ENCODE results near the gene ZNF570.

The ZNF570 gene

GRCh38 chr19:37511821-37512220 lies 42.7 kb downstream of the ZNF570 start:
- Mint-ChIP-seq H3K27ac (no peak overlapping the region), H3K4me3 (no peak overlapping the region), H3K36me3 (peaks cover 75% of the 10 kb centered on the region), H3K9me3 (peaks cover 12% of the 10 kb centered on the region), H3K27me3 (no peaks in the 10 kb centered on the region), H3K4me1 (no peaks in the 10 kb centered on the region)
- ATAC-seq = no peak

DNA sequence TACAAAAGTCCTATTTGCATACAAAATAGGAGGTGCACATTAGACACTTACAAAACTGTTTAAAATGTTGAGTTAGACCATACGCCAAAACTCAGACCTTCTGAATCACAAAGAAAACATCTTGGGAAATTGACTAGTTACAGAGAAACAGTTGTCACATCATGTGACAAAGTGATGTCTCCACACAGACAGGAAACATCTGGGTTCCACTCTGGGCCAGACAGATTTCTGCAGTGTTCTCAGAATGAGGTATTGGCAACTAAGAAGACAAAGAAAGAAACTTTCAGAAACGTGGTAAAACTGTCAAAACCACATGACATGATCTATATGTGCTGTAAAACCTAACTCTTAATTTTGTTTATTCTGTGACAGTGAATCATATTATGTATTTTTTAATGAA lies 44.2 kb downstream of the ZNF570 start:
- Mint-ChIP-seq H3K36me3 (peaks cover 91% of the 10 kb centered on the region), H3K27ac (no peak overlapping the region), H3K4me3 (no peak overlapping the region), H3K9me3 (peaks cover 14% of the 10 kb centered on the region), H3K27me3 (no peaks in the 10 kb centered on the region), H3K4me1 (no peaks in the 10 kb centered on the region)
- ATAC-seq = no peak

GRCh38 chr19:37519890-37520289 lies 50.7 kb downstream of the ZNF570 start:
- H3K4me1 Mint-ChIP-seq = no peaks in the 10 kb centered on the region
- peaks cover 22% of the 10 kb centered on the region for H3K9me3 Mint-ChIP-seq
- no peak for ATAC-seq
- no peaks in the 10 kb centered on the region for H3K27me3 Mint-ChIP-seq
- H3K36me3 Mint-ChIP-seq = peaks cover 95% of the 10 kb centered on the region
- no peak overlapping the region for H3K27ac Mint-ChIP-seq
- H3K4me3 Mint-ChIP-seq = no peak overlapping the region

- Mint-ChIP-seq H3K9me3 (peaks cover 39% of the 10 kb centered on the region), H3K36me3 (peaks cover 60% of the 10 kb centered on the region), H3K4me1 (no peaks in the 10 kb centered on the region), H3K27me3 (no peaks in the 10 kb centered on the region), H3K4me3 (no peak overlapping the region), H3K27ac (no peak overlapping the region)
- no peak for ATAC-seq
These were observed 68.3 kb downstream of the ZNF570 start for GRCh38 chr19:37537391-37537947.
